Measurements from ENCODE around the gene PROM1. TPM values are rescaled to one million over a fixed set of nuclear protein-coding genes. Genes with fewer than 3 reads are reported as not detected.

PROM1 gene
- total and polyA plus RNA-seq, 2 experiments from 2014 or later: 36.6 to 66.6 TPM

DNA sequence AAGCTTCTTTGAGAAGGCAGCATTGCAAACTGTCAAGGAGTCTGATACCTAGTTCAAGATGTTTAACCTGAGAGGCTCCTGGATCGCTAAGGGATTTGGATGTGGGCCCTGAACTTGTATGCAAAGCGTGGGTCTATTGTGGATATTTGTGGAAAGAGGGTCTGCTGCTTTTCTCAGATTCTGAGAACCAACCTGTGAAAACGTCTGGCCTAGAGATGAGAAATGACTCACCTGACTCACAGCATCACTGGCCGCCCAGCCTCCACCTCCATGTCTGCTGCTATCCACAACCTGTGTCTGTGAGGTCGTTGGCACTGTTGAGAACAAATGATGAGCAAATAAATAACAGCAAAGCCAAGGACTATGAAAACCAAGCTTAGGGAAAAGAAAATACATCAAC lies 33.3 kb upstream of the PROM1 start:
- H3K4me1 Mint-ChIP-seq: no peaks in the 10 kb centered on the region; the same call in 2 of the 3 replicates
- no peak overlapping the region for H2AFZ ChIP-seq

More for the DNA sequence above, 33.3 kb upstream of the PROM1 start:
- H3K36me3 Mint-ChIP-seq (ENCODE audit: low read depth): no peaks in the 10 kb centered on the region
- H3K36me3 ChIP-seq (ENCODE audit: insufficient read depth): no peaks in the 10 kb centered on the region
- no peaks in the 10 kb centered on the region for H3F3A ChIP-seq (replicated peaks; ENCODE audit: low read depth)
- TF ChIP-seq NANOG (IDR thresholded peaks at IDR 0.05; ENCODE audit: borderline replicate concordance) (no peak), ZNF462 (CRISPR knock-in tag; IDR thresholded peaks at IDR 0.05) (no peak), EZH2 (IDR thresholded peaks at IDR 0.05; ENCODE audit: low read depth, unreplicated experiment) (no peak), ZNF331 (CRISPR knock-in tag; IDR thresholded peaks at IDR 0.05; ENCODE audit: low read depth) (no peak), EZH2phosphoT487 (IDR thresholded peaks at IDR 0.05; ENCODE audit: unreplicated experiment) (no peak), POLR2AphosphoS5 (IDR thresholded peaks at IDR 0.05; ENCODE audit: low read depth) (no peak), JUNB (IDR thresholded peaks at IDR 0.05; ENCODE audit: unreplicated experiment) (no peak), REST (IDR thresholded peaks at IDR 0.05; ENCODE audit: unreplicated experiment) (no peak), ZNF114 (CRISPR knock-in tag; IDR thresholded peaks at IDR 0.05) (no peak), CREB1 (CRISPR knock-in tag; IDR thresholded peaks at IDR 0.05; ENCODE audit: low read depth) (no peak), STAT1 (IDR thresholded peaks at IDR 0.05; ENCODE audit: unreplicated experiment) (no peak)
- TF ChIP-seq, protein P1, sequence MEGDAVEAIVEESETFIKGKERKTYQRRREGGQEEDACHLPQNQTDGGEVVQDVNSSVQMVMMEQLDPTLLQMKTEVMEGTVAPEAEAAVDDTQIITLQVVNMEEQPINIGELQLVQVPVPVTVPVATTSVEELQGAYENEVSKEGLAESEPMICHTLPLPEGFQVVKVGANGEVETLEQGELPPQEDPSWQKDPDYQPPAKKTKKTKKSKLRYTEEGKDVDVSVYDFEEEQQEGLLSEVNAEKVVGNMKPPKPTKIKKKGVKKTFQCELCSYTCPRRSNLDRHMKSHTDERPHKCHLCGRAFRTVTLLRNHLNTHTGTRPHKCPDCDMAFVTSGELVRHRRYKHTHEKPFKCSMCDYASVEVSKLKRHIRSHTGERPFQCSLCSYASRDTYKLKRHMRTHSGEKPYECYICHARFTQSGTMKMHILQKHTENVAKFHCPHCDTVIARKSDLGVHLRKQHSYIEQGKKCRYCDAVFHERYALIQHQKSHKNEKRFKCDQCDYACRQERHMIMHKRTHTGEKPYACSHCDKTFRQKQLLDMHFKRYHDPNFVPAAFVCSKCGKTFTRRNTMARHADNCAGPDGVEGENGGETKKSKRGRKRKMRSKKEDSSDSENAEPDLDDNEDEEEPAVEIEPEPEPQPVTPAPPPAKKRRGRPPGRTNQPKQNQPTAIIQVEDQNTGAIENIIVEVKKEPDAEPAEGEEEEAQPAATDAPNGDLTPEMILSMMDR (conservative IDR thresholded peaks at IDR 0.05; ENCODE audit: low read depth in 2 of 2): no peak
- TF ChIP-seq, protein P2, sequence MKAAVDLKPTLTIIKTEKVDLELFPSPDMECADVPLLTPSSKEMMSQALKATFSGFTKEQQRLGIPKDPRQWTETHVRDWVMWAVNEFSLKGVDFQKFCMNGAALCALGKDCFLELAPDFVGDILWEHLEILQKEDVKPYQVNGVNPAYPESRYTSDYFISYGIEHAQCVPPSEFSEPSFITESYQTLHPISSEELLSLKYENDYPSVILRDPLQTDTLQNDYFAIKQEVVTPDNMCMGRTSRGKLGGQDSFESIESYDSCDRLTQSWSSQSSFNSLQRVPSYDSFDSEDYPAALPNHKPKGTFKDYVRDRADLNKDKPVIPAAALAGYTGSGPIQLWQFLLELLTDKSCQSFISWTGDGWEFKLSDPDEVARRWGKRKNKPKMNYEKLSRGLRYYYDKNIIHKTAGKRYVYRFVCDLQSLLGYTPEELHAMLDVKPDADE (IDR thresholded peaks at IDR 0.05): no peak
- no peak for DNase-seq (ENCODE audit: low spot score)
- 0 out of 2 replicates have a peak, but pooled peaks cover 6% of the 10 kb centered on the region for H3K9me2 ChIP-seq (ENCODE audit: insufficient read depth)
- no peaks in the 10 kb centered on the region for H4K20me1 ChIP-seq (replicated peaks; ENCODE audit: insufficient read depth)
- H3K27me3 Mint-ChIP-seq (ENCODE audit: insufficient read depth, low read depth, poor library complexity): peaks cover 4% of the 10 kb centered on the region
- H3K4me3 Mint-ChIP-seq: no peak overlapping the region
- no peak for ATAC-seq
- no peak overlapping the region for H3K27ac Mint-ChIP-seq
- H3K4me3 ChIP-seq: no peak overlapping the region
- H3K9me3 Mint-ChIP-seq: no peaks in the 10 kb centered on the region
- no peaks in the 10 kb centered on the region for H3K4me1 ChIP-seq (ENCODE audit: insufficient read depth)
- no peaks in the 10 kb centered on the region for H3K27me3 ChIP-seq (ENCODE audit: insufficient read depth)
- no peak overlapping the region for H3K4me2 ChIP-seq
- no peak overlapping the region for H3K27ac ChIP-seq (ENCODE audit: low read depth)
- H3K79me2 ChIP-seq (replicated peaks; ENCODE audit: insufficient read depth): no peaks in the 10 kb centered on the region
